ENCODE results near the gene LRP4. TPM values are rescaled to one million over a fixed set of nuclear protein-coding genes. Genes with fewer than 3 reads are reported as not detected.

The LRP4 gene
- total RNA-seq, 1 donor from 2014 or later: 20.3 TPM

DNA sequence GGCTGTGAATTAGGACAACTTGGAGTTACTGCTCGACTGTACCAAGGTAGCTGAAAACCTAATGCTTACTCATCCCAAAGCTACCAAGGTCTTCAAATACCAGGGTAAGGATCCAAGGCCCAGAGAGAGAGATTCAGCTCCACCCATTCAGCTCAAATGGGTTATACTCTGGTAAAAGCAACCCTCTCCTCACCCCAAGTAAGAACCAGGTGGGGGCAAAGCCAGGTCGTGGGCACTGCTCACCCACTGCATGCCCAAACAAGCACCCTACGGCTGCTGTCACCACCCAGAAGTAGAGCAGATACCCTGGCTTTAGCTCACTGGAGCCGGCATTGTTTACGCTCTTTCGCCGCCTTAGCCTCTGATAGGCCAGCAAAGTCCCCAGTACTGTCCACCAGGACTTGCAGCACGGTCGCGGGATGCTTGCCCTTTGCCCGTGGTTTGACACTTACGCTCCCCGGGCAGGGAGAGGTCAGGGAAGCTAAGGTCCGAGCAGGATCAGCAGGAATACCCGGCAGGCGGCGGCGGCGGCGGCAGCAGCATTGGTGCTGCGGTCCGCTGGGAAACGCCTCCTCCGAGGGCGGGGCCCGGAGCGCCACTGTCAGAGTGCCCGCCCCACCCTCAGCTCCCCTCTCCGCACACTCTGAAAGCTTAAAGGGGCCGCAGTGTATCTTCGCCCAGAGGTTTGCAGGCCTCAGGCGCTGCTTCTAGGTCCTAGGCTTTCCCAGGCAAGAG lies 91.9 kb downstream of the LRP4 start:
- ATAC-seq (ENCODE audit: poor library complexity) (peak; percentile 99), DNase-seq (peak; percentile 91)
- intact Hi-C loops (cut with DNase I): no loop called here

DNA sequence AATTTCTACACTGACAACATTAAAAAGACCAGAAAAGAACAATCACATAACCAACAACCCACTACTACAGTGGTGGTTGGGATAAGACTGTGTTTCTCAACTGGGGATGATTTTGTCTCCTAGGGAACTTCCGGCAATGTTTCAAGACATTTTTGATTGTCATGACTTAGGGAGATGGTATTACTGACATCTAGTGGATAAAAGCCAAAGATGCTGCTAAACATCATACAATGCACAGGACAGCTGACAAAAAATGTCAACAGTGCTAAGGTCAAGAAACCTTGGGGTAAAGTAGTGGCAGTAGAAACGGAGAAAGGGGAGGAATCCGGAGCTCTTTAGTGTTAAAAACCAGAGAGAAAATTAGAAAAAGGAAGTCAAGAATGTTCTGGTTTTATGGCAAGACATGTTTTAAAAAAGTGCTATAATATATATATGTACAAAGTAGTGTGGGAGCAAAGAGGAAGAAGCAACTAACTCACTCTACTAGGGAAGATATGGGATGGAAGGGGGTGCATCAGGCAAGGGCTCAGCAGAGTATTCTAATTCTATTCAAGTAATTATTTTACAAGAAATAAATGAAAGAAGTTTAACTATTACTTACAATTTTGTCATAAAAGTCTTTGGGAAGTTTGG lies 109.4 kb downstream of the LRP4 start:
- ATAC-seq (ENCODE audit: poor library complexity): no peak
- intact Hi-C loops (cut with DNase I): no loop called here

More for the DNA sequence above, 109.4 kb downstream of the LRP4 start:
- no peak for DNase-seq

Other genes starting within 250 kb of the LRP4 start
- 60.9 TPM for gene ARHGAP1, start 217.9 kb downstream of the LRP4 start, total RNA-seq
- gene ZNF408, start 217.5 kb downstream of the LRP4 start, total RNA-seq: 6.6 TPM
- gene F2, start 199.3 kb downstream of the LRP4 start, total RNA-seq: 0.11 TPM
- gene CKAP5, start 72.3 kb downstream of the LRP4 start, total RNA-seq: 69.4 TPM
- 10.0 TPM for gene CSTPP1, start 18.2 kb upstream of the LRP4 start, total RNA-seq

All from Right ventricle myocardium superior (tissue), 1 donor.